HepG2 (cell line): ENCODE measurements around the gene ALKBH2. TPM values are rescaled to one million over a fixed set of nuclear protein-coding genes. Genes with fewer than 3 reads are reported as not detected.

ENCODE experiments used
- HOXA3 ChIP-seq: sonication (generic); formaldehyde crosslinking; IDR thresholded peaks from 2 replicates; pipeline ENCODE4 v1.5.0; 2020; ENCODE audit warnings: missing genetic modification reagents
- KDM6A ChIP-seq: IDR thresholded peaks from 2 replicates; pipeline ENCODE4 v1.6.1; 2016; ENCODE audit warnings: low read depth
- NFIC ChIP-seq: IDR thresholded peaks from 2 replicates; pipeline ENCODE4 v1.6.1; 2012; ENCODE audit warnings: mild to moderate bottlenecking, low read length, inconsistent platforms
- RCOR2 ChIP-seq: IDR thresholded peaks from 2 replicates; pipeline ENCODE4 v1.6.1; 2016; ENCODE audit warnings: missing biosample characterization, missing genetic modification reagents
- SMAD3 ChIP-seq: sonication (generic); formaldehyde crosslinking; IDR thresholded peaks from 2 replicates; pipeline ENCODE4 v1.4.0; 2020; ENCODE audit warnings: missing genetic modification reagents
- SOX13 ChIP-seq, 3 experiments: fragments of 450-650 bp in 1 of 3; sonication (generic) in 1 of 3; formaldehyde crosslinking in 1 of 3; IDR thresholded peaks in 2 of 3; conservative IDR thresholded peaks in 1 of 3; 2 replicates each; pipeline versions ENCODE4 v1.5.0 to v1.6.1; 2016 to 2020; ENCODE audit warnings: antibody characterized with exemption in 1 of 3, mild to moderate bottlenecking in 1 of 3, missing compliant biosample characterization in 1 of 3, missing genetic modification reagents in 1 of 3, moderate library complexity in 1 of 3
- THAP11 ChIP-seq: IDR thresholded peaks from 2 replicates; pipeline ENCODE4 v1.6.1; 2016; ENCODE audit warnings: missing biosample characterization, missing genetic modification reagents
- ZBTB7A ChIP-seq: sonication (generic); formaldehyde crosslinking; IDR thresholded peaks from 2 replicates; pipeline ENCODE4 v1.8.0; 2022; ENCODE audit warnings: mild to moderate bottlenecking, missing genetic modification reagents
- ZNF10 ChIP-seq: sonication (generic); formaldehyde crosslinking; IDR thresholded peaks from 2 replicates; pipeline ENCODE4 v1.4.0; 2020; ENCODE audit warnings: mild to moderate bottlenecking, low read depth, missing genetic modification reagents, borderline replicate concordance
- ZNF232 ChIP-seq: sonication (generic); formaldehyde crosslinking; IDR thresholded peaks from 2 replicates; pipeline ENCODE4 v1.4.0; 2020; ENCODE audit warnings: missing genetic modification reagents, borderline replicate concordance
- ZNF383 ChIP-seq: sonication (generic); formaldehyde crosslinking; IDR thresholded peaks from 2 replicates; pipeline ENCODE4 v1.4.0; 2020; ENCODE audit warnings: missing genetic modification reagents, mild to moderate bottlenecking, borderline replicate concordance
- ZNF430 ChIP-seq: sonication (generic); formaldehyde crosslinking; IDR thresholded peaks from 2 replicates; pipeline ENCODE4 v1.9.0; 2021; ENCODE audit warnings: mild to moderate bottlenecking, missing genetic modification reagents
- ZNF629 ChIP-seq: sonication (generic); formaldehyde crosslinking; conservative IDR thresholded peaks from 2 replicates; pipeline ENCODE4 v1.5.0; 2020; ENCODE audit warnings: missing genetic modification reagents
- ZNF644 ChIP-seq: IDR thresholded peaks from 2 replicates; pipeline ENCODE4 v1.6.1; 2016; ENCODE audit warnings: low read depth
- ZNF792 ChIP-seq: IDR thresholded peaks from 2 replicates; pipeline ENCODE4 v1.6.1; 2016
- polyA plus RNA-seq, 8 experiments: library from polyadenylated mRNA; depleted of rRNA in 3 of 8; stranded (reverse) in 7 of 8; unstranded in 1 of 8; fragments of >200 nt; fragmentation: Illumina TruSeq in 4 of 8; extraction: Trizol in 4 of 8; gene quantifications; 2 replicates each; pipeline versions ENCODE4 v1.2.1 to v1.2.3, GENCODE V29; 2011 to 2016; ENCODE audit warnings: low read depth in 4 of 8, missing spikeins in 1 of 8, mixed read lengths in 1 of 8; ENCODE audit not compliant: insufficient read depth in 1 of 8
- total RNA-seq, 5 experiments: library from RNA; depleted of rRNA; stranded (reverse); fragments of >200 nt; fragmentation: Illumina TruSeq; extraction: Trizol; gene quantifications; 2 replicates each; pipeline ENCODE4 v1.2.3, GENCODE V29; 2016; ENCODE audit warnings: low read depth in 1 of 5
- TF ChIP-seq, protein P1 (sequence below): sonication (generic); formaldehyde crosslinking; IDR thresholded peaks from 2 replicates; pipeline ENCODE4 v1.8.1; 2022; ENCODE audit warnings: low read depth, mild to moderate bottlenecking, missing genetic modification reagents
- TF ChIP-seq, protein P2 (sequence below): IDR thresholded peaks from 2 replicates; pipeline ENCODE4 v1.4.0; 2020; ENCODE audit warnings: mild to moderate bottlenecking, missing genetic modification reagents
- TF ChIP-seq, protein P3 (sequence below): sonication (generic); formaldehyde crosslinking; conservative IDR thresholded peaks from 2 replicates; pipeline ENCODE4 v1.4.0; 2020; ENCODE audit warnings: mild to moderate bottlenecking, missing genetic modification reagents, moderate library complexity
- TF ChIP-seq, protein P4 (sequence below): sonication (generic); formaldehyde crosslinking; IDR thresholded peaks from 2 replicates; pipeline ENCODE4 v1.5.1; 2020; ENCODE audit warnings: missing genetic modification reagents, mild to moderate bottlenecking, borderline replicate concordance

Gene ALKBH2
- total and polyA plus RNA-seq, 2 of the 13 experiments (the other 11 are each of a cell fraction or from before 2014, with no cell fraction given), result 21.0 to 40.5 TPM

DNA sequence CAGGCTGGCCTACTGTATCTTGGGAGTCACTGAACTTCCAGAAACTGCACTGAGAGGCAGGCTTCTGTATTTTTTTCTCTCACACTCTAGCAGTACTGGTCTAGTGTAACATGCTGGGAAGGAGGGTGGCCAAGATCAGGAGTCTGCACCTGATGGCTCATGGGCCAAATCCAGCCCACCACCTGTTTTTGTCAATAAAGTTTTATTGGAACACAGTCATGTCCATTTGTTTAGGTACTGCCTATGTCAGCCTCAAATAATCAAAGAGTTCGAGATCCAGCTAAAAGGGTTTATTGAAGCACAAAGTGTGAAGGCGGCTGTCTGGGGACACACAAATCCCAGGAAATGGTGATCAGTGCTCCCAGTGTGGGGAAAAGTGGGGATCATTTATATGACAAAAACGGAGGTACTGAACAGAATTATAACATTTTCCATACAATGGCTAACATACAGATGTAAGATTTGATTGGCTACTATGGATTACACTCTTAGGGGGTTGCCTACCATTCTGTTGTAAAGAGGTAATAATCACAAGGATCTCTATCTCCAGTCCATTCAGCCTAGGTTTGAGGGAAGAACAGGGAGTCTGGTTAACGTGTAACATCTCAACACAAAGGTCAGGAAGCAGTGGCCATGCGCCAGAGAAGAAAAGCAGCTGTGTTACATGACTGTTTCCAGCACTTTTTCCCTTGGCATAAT is 28.0 kb downstream of the ALKBH2 start (continued):
- TF ChIP-seq, protein P1, sequence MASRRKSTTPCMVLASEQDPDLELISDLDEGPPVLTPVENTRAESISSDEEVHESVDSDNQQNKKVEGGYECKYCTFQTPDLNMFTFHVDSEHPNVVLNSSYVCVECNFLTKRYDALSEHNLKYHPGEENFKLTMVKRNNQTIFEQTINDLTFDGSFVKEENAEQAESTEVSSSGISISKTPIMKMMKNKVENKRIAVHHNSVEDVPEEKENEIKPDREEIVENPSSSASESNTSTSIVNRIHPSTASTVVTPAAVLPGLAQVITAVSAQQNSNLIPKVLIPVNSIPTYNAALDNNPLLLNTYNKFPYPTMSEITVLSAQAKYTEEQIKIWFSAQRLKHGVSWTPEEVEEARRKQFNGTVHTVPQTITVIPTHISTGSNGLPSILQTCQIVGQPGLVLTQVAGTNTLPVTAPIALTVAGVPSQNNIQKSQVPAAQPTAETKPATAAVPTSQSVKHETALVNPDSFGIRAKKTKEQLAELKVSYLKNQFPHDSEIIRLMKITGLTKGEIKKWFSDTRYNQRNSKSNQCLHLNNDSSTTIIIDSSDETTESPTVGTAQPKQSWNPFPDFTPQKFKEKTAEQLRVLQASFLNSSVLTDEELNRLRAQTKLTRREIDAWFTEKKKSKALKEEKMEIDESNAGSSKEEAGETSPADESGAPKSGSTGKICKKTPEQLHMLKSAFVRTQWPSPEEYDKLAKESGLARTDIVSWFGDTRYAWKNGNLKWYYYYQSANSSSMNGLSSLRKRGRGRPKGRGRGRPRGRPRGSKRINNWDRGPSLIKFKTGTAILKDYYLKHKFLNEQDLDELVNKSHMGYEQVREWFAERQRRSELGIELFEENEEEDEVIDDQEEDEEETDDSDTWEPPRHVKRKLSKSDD (CRISPR knock-in tag), result no peak
- TF ChIP-seq SOX13 (IDR thresholded peaks at IDR 0.05), result no peak
- TF ChIP-seq SOX13 (CRISPR knock-in tag; conservative IDR thresholded peaks at IDR 0.05 in 1 of 2, IDR thresholded peaks at IDR 0.05 in 1 of 2), result peak in 1 of 2 experiments; percentile 56; a peak in 1 of 4 replicates
- TF ChIP-seq THAP11 (CRISPR knock-in tag), result peak; percentile 40; the same call in 1 of the 2 replicates
- no peak for TF ChIP-seq ZNF629
- TF ChIP-seq SMAD3 (CRISPR knock-in tag), result no peak
- TF ChIP-seq ZNF232 (CRISPR knock-in tag), result no peak
- TF ChIP-seq ZNF792 (CRISPR knock-in tag), result peak; percentile 64; the same call in 1 of the 2 replicates
- peak; percentile 67 for TF ChIP-seq KDM6A (CRISPR knock-in tag)
- TF ChIP-seq, protein P2, sequence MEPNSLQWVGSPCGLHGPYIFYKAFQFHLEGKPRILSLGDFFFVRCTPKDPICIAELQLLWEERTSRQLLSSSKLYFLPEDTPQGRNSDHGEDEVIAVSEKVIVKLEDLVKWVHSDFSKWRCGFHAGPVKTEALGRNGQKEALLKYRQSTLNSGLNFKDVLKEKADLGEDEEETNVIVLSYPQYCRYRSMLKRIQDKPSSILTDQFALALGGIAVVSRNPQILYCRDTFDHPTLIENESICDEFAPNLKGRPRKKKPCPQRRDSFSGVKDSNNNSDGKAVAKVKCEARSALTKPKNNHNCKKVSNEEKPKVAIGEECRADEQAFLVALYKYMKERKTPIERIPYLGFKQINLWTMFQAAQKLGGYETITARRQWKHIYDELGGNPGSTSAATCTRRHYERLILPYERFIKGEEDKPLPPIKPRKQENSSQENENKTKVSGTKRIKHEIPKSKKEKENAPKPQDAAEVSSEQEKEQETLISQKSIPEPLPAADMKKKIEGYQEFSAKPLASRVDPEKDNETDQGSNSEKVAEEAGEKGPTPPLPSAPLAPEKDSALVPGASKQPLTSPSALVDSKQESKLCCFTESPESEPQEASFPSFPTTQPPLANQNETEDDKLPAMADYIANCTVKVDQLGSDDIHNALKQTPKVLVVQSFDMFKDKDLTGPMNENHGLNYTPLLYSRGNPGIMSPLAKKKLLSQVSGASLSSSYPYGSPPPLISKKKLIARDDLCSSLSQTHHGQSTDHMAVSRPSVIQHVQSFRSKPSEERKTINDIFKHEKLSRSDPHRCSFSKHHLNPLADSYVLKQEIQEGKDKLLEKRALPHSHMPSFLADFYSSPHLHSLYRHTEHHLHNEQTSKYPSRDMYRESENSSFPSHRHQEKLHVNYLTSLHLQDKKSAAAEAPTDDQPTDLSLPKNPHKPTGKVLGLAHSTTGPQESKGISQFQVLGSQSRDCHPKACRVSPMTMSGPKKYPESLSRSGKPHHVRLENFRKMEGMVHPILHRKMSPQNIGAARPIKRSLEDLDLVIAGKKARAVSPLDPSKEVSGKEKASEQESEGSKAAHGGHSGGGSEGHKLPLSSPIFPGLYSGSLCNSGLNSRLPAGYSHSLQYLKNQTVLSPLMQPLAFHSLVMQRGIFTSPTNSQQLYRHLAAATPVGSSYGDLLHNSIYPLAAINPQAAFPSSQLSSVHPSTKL (CRISPR knock-in tag), result peak; percentile 32; the same call in 1 of the 2 replicates
- no peak for TF ChIP-seq HOXA3 (CRISPR knock-in tag)
- TF ChIP-seq RCOR2, result 0 out of 2 replicates have a peak, but pooled peaks have one; percentile 36
- no peak for TF ChIP-seq ZNF10
- TF ChIP-seq, protein P3, sequence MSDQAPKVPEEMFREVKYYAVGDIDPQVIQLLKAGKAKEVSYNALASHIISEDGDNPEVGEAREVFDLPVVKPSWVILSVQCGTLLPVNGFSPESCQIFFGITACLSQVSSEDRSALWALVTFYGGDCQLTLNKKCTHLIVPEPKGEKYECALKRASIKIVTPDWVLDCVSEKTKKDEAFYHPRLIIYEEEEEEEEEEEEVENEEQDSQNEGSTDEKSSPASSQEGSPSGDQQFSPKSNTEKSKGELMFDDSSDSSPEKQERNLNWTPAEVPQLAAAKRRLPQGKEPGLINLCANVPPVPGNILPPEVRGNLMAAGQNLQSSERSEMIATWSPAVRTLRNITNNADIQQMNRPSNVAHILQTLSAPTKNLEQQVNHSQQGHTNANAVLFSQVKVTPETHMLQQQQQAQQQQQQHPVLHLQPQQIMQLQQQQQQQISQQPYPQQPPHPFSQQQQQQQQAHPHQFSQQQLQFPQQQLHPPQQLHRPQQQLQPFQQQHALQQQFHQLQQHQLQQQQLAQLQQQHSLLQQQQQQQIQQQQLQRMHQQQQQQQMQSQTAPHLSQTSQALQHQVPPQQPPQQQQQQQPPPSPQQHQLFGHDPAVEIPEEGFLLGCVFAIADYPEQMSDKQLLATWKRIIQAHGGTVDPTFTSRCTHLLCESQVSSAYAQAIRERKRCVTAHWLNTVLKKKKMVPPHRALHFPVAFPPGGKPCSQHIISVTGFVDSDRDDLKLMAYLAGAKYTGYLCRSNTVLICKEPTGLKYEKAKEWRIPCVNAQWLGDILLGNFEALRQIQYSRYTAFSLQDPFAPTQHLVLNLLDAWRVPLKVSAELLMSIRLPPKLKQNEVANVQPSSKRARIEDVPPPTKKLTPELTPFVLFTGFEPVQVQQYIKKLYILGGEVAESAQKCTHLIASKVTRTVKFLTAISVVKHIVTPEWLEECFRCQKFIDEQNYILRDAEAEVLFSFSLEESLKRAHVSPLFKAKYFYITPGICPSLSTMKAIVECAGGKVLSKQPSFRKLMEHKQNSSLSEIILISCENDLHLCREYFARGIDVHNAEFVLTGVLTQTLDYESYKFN (CRISPR knock-in tag), result peak; percentile 85
- TF ChIP-seq ZNF383, result no peak
- no peak for TF ChIP-seq ZBTB7A (CRISPR knock-in tag)
- TF ChIP-seq, protein P4, sequence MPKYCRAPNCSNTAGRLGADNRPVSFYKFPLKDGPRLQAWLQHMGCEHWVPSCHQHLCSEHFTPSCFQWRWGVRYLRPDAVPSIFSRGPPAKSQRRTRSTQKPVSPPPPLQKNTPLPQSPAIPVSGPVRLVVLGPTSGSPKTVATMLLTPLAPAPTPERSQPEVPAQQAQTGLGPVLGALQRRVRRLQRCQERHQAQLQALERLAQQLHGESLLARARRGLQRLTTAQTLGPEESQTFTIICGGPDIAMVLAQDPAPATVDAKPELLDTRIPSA (CRISPR knock-in tag), result no peak
- TF ChIP-seq NFIC, result 0 out of 2 replicates have a peak, but pooled peaks have one; percentile 22
- peak; percentile 52 for TF ChIP-seq ZNF644 (CRISPR knock-in tag)
- no peak for TF ChIP-seq ZNF430 (CRISPR knock-in tag)
